Measurements from ENCODE around the gene URM1.
"Not testable (repeated sequence)": the region's sequence is repeated elsewhere in the genome, so short reads cannot be mapped to it uniquely, and the experiment has no call there.

URM1 gene

GRCh38 chr9:128370752-128371629, at the start of gene URM1:
Gene URM1 (plus strand): TSS chr9:128371374. CDS start chr9:128371381, 7 bp downstream.
- peak; percentile 95 for DNase-seq

GRCh38 chr9:128321879-128322403, 49.2 kb upstream of the URM1 start:
- no peak for DNase-seq

GRCh38 chr9:128322404-128323211, 48.6 kb upstream of the URM1 start, which contains the start of the genes COQ4 and TRUB2:
Gene COQ4 (plus strand): TSS chr9:128322839. CDS start chr9:128322859, 20 bp downstream.
Gene TRUB2 (minus strand): TSS chr9:128322447. CDS start chr9:128322408, 39 bp downstream.
- peak; percentile 90 to 95 for DNase-seq

DNA sequence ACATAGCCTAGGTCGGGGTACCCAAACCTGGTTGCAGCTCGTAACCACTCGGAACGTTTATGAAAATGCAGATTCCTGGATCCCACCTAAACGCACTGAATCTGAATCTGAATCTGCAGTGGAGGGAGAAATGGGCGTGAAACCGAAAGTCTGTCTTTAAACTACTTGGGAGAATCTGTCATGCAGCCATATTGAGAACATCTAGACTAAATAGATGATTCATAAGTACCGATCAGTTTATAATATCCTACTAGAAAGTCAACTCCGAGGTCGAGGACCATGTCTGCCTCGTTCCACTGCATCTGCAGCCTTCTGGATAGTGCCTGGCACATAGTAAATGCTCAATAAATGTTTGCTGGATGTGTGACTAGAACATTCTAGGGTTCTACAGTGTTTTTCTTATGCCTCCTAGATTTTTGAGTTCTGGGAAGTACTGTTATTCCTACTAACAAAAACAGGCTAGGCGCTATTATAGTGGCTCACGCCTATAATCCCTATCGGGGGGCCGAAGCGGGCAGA, 47.9 kb upstream of the URM1 start:
- no peak for DNase-seq

GRCh38 chr9:128323791-128324190, 47.4 kb upstream of the URM1 start:
- no peak for DNase-seq

GRCh38 chr9:128324401-128324800, 46.8 kb upstream of the URM1 start:
- no peak for DNase-seq

DNA sequence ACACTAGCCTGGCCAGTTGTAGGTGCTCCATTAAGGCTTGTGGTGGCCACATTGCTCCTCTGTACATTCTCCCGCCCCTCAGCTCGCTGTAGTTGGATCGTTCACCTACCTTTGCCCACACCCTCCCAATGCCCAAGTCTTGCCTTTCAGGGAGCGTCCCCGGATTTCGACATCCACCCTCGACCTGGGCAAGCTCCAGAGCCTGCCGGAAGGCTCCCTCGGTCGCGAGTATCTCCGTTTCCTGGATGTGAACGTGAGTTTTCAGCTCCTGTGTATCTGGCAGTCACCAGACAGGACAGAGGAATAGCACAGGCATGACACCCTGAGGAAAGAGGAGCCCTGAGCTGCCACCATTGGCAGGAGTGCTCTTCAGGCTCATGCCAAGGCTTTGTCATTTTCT, 45.5 kb upstream of the URM1 start:
- DNase-seq = no peak

DNA sequence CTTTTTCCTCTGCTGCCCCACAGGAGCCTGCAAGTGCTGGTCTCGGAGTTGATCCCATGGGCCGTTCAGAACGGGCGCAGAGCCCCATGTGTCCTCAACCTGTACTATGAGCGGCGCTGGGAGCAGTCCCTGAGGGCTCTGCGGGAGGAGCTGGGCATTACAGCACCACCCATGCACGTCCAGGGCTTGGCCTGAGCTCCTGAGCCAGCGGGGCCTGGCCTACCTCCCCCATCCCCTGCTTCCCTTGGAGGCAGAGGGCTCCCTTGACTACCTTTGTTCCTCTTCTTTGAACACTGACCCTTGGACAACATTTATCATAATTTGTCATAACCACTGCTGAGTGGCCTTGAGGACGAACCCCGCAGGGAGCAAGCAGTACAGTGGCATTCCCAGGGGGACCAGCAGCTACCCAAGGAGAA, 37.7 kb upstream of the URM1 start:
- no peak for DNase-seq

GRCh38 chr9:128335161-128335560, 36.0 kb upstream of the URM1 start:
- no peak for DNase-seq

DNA sequence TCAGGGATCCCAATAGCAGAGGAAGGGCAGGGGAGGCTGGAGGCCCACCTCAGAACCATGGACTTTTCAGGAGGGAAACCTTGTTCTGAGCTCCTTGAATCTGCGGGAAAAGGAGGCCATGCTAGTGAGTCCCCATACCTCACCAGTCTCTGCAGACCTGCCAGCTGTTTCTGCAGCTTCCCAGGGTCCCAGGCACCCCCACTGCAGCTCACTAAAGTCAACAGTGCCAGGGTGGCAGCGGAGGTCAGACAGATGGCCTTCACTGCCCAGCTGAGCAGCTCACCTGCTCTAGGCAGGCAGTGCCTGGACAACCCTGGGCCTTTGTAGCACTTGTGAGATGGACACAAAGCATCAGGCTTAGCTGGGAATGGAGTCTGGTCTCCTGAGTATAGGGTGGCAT, 35.3 kb upstream of the URM1 start:
- no peak for DNase-seq

DNA sequence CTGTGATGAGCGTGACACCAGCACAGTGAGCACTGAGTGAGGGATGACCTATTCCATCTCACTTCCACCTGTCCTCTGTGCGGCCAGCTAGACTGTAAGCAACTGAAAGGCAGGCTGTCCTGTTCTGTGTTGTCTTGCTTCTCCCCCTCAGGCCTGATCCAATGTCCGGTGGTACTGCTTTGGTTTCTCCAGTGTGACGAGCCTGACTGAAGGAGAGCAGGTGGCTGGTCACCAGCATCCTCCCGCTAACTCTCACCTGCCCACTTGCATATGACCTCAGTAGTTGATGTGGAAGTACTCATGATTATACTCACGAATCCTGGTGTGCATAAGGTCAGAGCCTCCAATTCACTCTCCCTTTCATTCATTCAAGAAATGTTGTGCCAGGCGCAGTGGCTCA, 33.2 kb upstream of the URM1 start:
- DNase-seq = no peak

DNA sequence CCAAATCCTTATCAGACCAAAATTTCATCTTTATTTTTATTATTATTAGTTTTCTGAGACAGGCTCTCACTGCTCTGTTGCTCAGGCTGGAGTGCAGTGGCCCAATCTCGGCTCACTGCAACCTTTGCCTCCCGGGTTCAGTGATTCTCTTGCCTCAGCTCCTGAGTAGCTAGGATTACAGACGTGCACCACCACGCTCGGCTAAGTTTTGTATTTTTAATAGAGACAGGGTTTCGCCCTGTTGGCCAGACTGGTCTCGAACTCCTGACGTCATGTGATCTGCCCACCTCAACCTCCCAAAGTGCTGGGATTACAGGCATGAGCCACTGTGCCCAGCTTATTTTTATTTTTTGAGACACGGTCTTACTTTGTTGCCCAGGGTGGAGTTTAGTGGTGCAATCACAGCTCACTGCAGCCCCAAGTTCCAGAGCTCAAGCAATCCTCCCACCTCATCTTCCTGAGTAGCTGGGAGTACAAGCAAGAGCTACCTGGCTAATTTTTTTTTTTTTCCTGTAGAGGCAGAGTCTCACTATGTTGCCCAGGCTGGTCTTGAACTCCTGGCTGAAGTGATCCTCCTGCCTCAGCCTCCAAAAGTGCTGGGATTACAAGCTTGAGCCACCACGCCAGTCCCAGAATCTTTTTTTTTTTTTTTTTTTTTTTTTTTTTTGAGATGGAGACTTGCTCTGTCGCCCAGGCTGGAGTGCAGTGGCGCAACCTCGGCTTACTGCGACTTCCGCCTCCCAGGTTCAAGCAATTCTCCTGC, 32.1 kb upstream of the URM1 start:
- DNase-seq = not testable (repeated sequence)

GRCh38 chr9:128339761-128340690, 31.1 kb upstream of the URM1 start, which contains the start of gene SLC27A4:
Gene SLC27A4 (plus strand): TSS chr9:128340527. CDS start chr9:128343133, 2,606 bp downstream.
- peak; percentile 83 to 89 for DNase-seq

GRCh38 chr9:128340691-128341434, 30.3 kb upstream of the URM1 start:
- no peak for DNase-seq

GRCh38 chr9:128341435-128341849, 29.7 kb upstream of the URM1 start:
- peak; percentile 70 to 81 for DNase-seq

DNA sequence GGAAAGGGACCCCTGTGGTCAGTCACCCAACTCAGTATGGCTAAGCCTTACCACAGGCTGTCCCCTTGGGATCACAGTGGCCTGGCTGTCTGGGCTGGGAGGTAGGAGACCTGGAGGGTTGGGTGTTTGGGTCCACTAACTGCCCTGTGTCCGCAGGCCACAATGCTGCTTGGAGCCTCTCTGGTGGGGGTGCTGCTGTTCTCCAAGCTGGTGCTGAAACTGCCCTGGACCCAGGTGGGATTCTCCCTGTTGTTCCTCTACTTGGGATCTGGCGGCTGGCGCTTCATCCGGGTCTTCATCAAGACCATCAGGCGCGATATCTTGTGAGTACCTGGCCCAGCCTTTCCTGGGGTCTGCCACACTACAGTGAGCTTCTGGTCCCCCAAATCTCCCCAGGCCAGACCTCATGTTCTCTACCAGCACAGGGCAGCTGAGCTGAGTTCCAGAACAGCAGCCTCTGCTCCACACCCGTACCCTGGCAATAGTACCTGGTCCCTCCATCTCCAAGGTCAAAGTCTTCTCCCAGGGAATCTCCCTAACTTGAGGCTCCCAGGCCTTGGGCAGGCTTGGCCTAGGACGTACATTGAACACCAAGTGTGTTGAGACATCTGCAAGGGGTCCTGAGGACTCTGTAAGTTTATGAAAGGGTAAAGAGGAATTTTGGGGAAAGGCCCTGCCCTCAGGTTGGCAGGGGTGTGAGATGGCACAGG, 28.0 kb upstream of the URM1 start:
- DNase-seq = no peak

DNA sequence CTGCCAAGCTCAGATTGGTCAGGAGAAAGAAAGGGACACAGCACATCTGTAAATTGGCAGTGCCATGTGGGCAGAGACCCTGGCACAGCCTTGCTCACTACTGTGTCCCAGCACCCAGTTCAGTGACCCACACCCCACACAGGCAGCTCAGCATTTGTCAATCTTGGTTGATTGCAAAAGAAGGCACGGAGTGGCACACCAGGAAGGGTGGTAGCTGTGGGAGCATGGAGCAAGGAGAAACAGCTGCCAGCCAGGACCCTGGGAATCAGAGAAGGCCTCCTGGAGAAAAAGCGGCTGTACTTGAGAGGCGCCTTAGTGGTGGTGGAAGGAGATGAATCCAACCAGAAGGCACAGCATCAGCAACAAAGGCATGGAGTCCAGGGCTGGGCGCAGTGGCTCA, 27.3 kb upstream of the URM1 start:
- no peak for DNase-seq

DNA sequence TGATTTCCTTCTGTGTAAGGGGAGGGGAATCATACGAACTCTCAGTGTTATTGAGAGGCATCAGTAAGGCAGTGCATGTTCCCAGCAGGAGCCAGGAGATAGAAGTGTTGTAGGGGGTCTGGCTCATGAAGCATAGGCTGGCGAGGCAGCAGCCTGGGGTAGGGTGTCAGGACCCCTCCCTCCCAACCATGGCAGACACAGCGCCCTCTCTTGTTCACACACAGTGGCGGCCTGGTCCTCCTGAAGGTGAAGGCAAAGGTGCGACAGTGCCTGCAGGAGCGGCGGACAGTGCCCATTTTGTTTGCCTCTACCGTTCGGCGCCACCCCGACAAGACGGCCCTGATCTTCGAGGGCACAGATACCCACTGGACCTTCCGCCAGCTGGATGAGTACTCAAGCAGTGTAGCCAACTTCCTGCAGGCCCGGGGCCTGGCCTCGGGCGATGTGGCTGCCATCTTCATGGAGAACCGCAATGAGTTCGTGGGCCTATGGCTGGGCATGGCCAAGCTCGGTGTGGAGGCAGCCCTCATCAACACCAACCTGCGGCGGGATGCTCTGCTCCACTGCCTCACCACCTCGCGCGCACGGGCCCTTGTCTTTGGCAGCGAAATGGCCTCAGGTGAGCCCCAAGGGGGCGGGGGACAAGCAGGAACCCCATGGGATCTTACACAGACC, 26.1 kb upstream of the URM1 start:
- DNase-seq = no peak

DNA sequence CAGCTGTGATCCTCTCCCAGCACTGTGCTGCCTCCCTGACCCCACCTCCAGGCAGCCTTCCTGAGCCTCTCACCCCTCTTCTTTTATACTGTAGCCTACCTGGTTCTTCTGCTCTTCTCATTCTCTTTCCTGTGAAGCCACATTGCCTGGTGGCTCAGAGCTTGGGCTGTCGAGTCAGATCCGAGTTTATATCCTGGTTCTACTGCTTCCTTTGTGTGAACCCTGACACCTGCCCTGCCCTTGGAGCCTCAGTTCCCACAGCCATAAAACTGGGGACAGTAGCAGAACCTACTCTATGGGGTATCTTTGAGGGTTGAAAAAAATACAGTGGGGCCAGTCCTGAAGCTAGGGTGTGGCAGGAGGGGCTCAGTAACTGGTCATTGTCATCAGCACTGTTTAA, 22.0 kb upstream of the URM1 start:
- no peak for DNase-seq

Measured in CD4-positive, alpha-beta T cell treated with Interferon alpha-2 for 1 hour (primary cell).